Endodermal cell (in vitro differentiated cells): ENCODE measurements around the gene RNGTT. TPM values are rescaled to one million over a fixed set of nuclear protein-coding genes. Genes with fewer than 3 reads are reported as not detected.

ENCODE experiments used
- DNase-seq: peaks from one replicate; pipeline ENCODE4 v3.0.0-alpha.2; 2017
- H3K27ac ChIP-seq: 2 replicates; pipeline ENCODE4 v1.5.1; 2013; ENCODE audit warnings: mild to moderate bottlenecking, low read depth, low read length, moderate library complexity
- H3K27me3 ChIP-seq: 2 replicates; pipeline ENCODE4 v1.6.1; 2013; ENCODE audit warnings: mild to moderate bottlenecking, low read length, moderate library complexity; ENCODE audit not compliant: insufficient read depth, control insufficient read depth, poor library complexity, severe bottlenecking
- H3K36me3 ChIP-seq: 2 replicates; pipeline ENCODE4 v1.7.0; 2013; ENCODE audit warnings: mild to moderate bottlenecking, low read length, moderate library complexity; ENCODE audit not compliant: control insufficient read depth, insufficient read depth
- H3K4me1 ChIP-seq: one replicate; pipeline ENCODE4 v1.7.0; 2013; ENCODE audit warnings: low read length; ENCODE audit not compliant: control insufficient read depth, insufficient read depth
- H3K4me3 ChIP-seq: 2 replicates; pipeline ENCODE4 v1.5.1; 2013; ENCODE audit warnings: mild to moderate bottlenecking, low read length, moderate library complexity
- H3K9ac ChIP-seq: 2 replicates; pipeline ENCODE4 v1.6.1; 2013; ENCODE audit warnings: mild to moderate bottlenecking, low read length, moderate library complexity; ENCODE audit not compliant: poor library complexity, severe bottlenecking; ENCODE audit errors: extremely low read depth
- H3K9me3 ChIP-seq: 2 replicates; pipeline ENCODE4 v1.6.1; 2013; ENCODE audit warnings: mild to moderate bottlenecking, low read length, moderate library complexity; ENCODE audit not compliant: control insufficient read depth
- H3K27ac Mint-ChIP-seq: 2 replicates; pipeline ENCODE4 v1.8.0; 2020; ENCODE audit warnings: mixed read lengths
- H3K27me3 Mint-ChIP-seq: 2 replicates; pipeline ENCODE4 v1.8.0; 2021; ENCODE audit warnings: mild to moderate bottlenecking, mixed read lengths; ENCODE audit not compliant: insufficient read depth
- H3K36me3 Mint-ChIP-seq: 2 replicates; pipeline ENCODE4 v1.8.0; 2020; ENCODE audit warnings: low read depth, mixed read lengths
- H3K4me1 Mint-ChIP-seq: 2 replicates; pipeline ENCODE4 v1.8.0; 2020; ENCODE audit warnings: mixed read lengths
- H3K4me3 Mint-ChIP-seq: 2 replicates; pipeline ENCODE4 v1.8.0; 2020; ENCODE audit warnings: mild to moderate bottlenecking, moderate library complexity, mixed read lengths
- H3K9me3 Mint-ChIP-seq: 2 replicates; pipeline ENCODE4 v1.8.0; 2020; ENCODE audit warnings: mild to moderate bottlenecking, mixed read lengths
- WGBS, 2 experiments: methylation state at CpG; one replicate each; pipeline versions ENCODE4 v1.1.5 to v1.1.7; 2013; ENCODE audit warnings: missing lambda C conversion rate in 2 of 2, mixed read lengths in 1 of 2; ENCODE audit not compliant: insufficient coverage in 1 of 2, insufficient read length in 1 of 2; 5-methylcytosine and 5-hydroxymethylcytosine counted together
- total RNA-seq, 2 donors: library from RNA; stranded (reverse); fragmentation: NEBNext Ultra II Directional in 1 of 2; extraction: Animal tissue kit (Norgen Biotek cat#: 25700) in 1 of 2; gene quantifications; 2 replicates in 1 of 2; 3 replicates in 1 of 2; pipeline ENCODE4 v1.2.1, GENCODE V29; 2021
- TF ChIP-seq, protein P1 (sequence below): fragments of 200-600 bp; sonication (generic); conservative IDR thresholded peaks from 2 replicates; pipeline ENCODE4 v1.5.0; 2021; ENCODE audit warnings: antibody characterized with exemption, mild to moderate bottlenecking

Gene RNGTT
- total RNA-seq, 2 donors from 2014 or later = 21.5 to 28.7 TPM

DNA sequence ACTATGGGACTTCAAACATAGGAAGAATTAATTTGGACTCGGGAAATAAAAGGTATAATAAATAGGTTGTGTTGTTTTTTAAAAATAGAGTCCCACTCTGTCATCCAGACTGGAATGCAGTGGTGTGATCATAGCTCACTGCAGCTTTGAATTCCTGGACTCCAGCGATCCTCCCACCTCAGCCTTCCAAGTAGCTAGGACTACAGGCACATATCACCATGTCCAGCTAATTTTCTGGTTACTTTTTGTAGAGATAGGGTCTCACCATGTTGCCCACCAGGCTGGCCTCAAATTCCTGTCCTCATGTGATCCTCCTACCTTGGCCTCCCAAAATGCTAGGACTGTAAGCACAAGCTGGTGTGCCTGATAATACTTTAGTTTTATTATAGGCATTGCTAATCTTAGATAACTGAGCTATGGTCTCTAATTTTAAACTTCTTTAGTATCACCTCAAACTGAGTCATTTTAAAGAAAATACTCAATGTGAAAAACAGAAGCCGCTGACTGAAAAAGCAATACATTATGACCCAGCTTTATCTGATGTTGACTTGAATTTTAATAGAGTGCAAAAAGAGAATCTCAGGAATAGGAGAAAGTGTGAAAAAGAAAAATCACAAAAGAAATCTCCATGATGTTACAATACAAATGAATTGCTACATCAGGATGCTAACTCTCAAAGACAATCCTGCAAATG, 251.0 kb downstream of the RNGTT start:
- Histone ChIP-seq H3K27me3 (no peaks in the 10 kb centered on the region), H3K9ac (no peak overlapping the region), H3K27ac (no peak overlapping the region), H3K4me3 (no peak overlapping the region), H3K9me3 (no peaks in the 10 kb centered on the region), H3K36me3 (no peaks in the 10 kb centered on the region), H3K4me1 (no peaks in the 10 kb centered on the region)
- WGBS, 2 experiments = 95 to 100% methylated on average over 1 to 3 of the region's 3 CpGs
- DNase-seq = no peak
- Mint-ChIP-seq H3K27me3 (no peaks in the 10 kb centered on the region), H3K9me3 (peaks cover 9% of the 10 kb centered on the region), H3K27ac (no peak overlapping the region), H3K4me1 (peaks cover 6% of the 10 kb centered on the region), H3K4me3 (no peak overlapping the region), H3K36me3 (peaks cover 8% of the 10 kb centered on the region)
- TF ChIP-seq, protein P1, sequence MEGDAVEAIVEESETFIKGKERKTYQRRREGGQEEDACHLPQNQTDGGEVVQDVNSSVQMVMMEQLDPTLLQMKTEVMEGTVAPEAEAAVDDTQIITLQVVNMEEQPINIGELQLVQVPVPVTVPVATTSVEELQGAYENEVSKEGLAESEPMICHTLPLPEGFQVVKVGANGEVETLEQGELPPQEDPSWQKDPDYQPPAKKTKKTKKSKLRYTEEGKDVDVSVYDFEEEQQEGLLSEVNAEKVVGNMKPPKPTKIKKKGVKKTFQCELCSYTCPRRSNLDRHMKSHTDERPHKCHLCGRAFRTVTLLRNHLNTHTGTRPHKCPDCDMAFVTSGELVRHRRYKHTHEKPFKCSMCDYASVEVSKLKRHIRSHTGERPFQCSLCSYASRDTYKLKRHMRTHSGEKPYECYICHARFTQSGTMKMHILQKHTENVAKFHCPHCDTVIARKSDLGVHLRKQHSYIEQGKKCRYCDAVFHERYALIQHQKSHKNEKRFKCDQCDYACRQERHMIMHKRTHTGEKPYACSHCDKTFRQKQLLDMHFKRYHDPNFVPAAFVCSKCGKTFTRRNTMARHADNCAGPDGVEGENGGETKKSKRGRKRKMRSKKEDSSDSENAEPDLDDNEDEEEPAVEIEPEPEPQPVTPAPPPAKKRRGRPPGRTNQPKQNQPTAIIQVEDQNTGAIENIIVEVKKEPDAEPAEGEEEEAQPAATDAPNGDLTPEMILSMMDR = no peak

DNA sequence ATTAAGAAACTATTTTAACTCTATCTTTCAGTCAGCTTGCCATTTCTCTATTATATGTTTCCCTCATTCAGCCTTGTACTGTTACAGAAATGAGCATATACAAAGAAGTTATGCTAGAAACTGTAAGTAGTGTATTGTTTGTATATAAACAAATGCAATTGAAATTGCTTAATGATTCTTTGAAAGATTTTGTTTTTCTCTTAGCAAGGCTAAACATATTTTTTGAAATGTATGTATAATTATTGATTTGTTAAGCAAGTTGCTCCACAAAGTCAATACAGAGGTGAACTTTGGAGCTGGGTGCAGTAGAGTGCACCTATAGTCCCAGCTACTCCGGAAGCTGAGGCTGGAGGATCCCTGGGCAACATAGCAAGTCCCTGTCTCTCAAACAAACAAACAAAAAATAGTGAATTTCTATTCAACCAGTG, 253.6 kb downstream of the RNGTT start:
- Histone ChIP-seq H3K4me3 (no peak overlapping the region), H3K27ac (no peak overlapping the region), H3K36me3 (no peaks in the 10 kb centered on the region), H3K4me1 (no peaks in the 10 kb centered on the region), H3K9ac (no peak overlapping the region), H3K9me3 (no peaks in the 10 kb centered on the region), H3K27me3 (no peaks in the 10 kb centered on the region)
- no peak overlapping the region for H3K4me3 Mint-ChIP-seq
- TF ChIP-seq, protein P1 = no peak
- DNase-seq = no peak
- no peaks in the 10 kb centered on the region for H3K27me3 Mint-ChIP-seq
- H3K9me3 Mint-ChIP-seq = peaks cover 2% of the 10 kb centered on the region
- WGBS, 2 experiments = 91% methylated on average over 1 of the region's 1 CpG; no CpG with 5 or more reads in 1 of the 2 experiments
- no peak overlapping the region for H3K27ac Mint-ChIP-seq
- H3K4me1 Mint-ChIP-seq = peaks cover 6% of the 10 kb centered on the region
- H3K36me3 Mint-ChIP-seq = peaks cover 5% of the 10 kb centered on the region

DNA sequence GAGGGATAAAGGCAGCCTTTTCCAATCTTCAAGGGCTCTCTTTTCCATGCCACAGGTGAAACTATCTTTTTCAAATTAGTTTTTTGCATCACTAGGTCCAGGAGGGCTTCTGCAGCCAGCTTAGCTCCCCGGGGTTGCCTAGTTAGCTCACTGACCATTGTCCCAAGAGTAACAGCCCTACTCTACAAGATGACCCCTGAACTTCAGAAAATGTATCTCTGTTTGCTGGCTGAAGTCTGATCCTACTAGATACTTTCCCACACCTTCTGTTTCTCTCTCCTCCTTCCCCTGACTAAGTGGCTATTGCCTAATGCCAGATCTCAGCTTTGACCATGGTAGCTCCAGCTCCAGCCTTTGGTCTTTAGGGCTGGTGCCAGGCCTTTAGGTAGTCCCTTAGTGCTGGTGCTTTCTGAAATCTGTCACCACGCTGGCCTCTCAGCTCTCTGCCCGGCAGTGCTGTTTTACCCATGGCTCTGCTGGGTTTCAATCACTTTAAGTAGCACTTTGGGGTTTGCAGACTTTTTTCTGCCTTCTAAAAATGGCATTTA, 255.1 kb downstream of the RNGTT start:
- no peaks in the 10 kb centered on the region for H3K9me3 ChIP-seq
- peaks cover 6% of the 10 kb centered on the region for H3K4me1 Mint-ChIP-seq
- H3K36me3 ChIP-seq = no peaks in the 10 kb centered on the region
- no peaks in the 10 kb centered on the region for H3K4me1 ChIP-seq
- H3K27me3 Mint-ChIP-seq = no peaks in the 10 kb centered on the region
- H3K36me3 Mint-ChIP-seq = peaks cover 5% of the 10 kb centered on the region
- TF ChIP-seq, protein P1 = no peak
- H3K27ac ChIP-seq = no peak overlapping the region
- no peak overlapping the region for H3K9ac ChIP-seq
- H3K4me3 Mint-ChIP-seq = no peak overlapping the region
- no peaks in the 10 kb centered on the region for H3K9me3 Mint-ChIP-seq
- H3K27ac Mint-ChIP-seq = peak overlapping the region; percentile 56
- DNase-seq = no peak
- 89 to 97% methylated on average over 3 of the region's 3 CpGs for WGBS, 2 experiments
- no peaks in the 10 kb centered on the region for H3K27me3 ChIP-seq
- H3K4me3 ChIP-seq = no peak overlapping the region
